Adrenal gland (tissue), 12 donors: ENCODE results near the gene RGS17. TPM values are rescaled to one million over a fixed set of nuclear protein-coding genes. Genes with fewer than 3 reads are reported as not detected.
"Not testable (repeated sequence)": the region's sequence is repeated elsewhere in the genome, so short reads cannot be mapped to it uniquely, and the experiment has no call there.

ENCODE experiments used
- DNase-seq, 7 donors: peaks; one replicate each; pipeline ENCODE4 v3.0.0-alpha.2; 2019 to 2020
- H3K27ac ChIP-seq, 5 donors: fragments of 200-600 bp; sonication (generic) in 4 of 5; 1 replicate in 3 of 5; 2 replicates in 2 of 5; pipeline versions ENCODE4 v1.5.1 to v1.8.0; 2016 to 2020; ENCODE audit warnings: mild to moderate bottlenecking in 1 of 5
- H3K27me3 ChIP-seq: fragments of 200-600 bp; 2 replicates; pipeline ENCODE4 v1.8.0; 2021
- H3K36me3 ChIP-seq, 2 donors: fragments of 200-600 bp; replicated peaks in 1 of 2; 1 replicate in 1 of 2; 2 replicates in 1 of 2; pipeline versions ENCODE4 v1.5.1 to v1.8.0; 2018 to 2022
- H3K4me1 ChIP-seq, 2 donors: fragments of 200-600 bp; replicated peaks in 1 of 2; 1 replicate in 1 of 2; 2 replicates in 1 of 2; pipeline versions ENCODE4 v1.5.1 to v1.8.0; 2018 to 2021
- H3K4me3 ChIP-seq, 4 donors: fragments of 200-600 bp; sonication (generic) in 3 of 4; one replicate each; pipeline ENCODE4 v1.5.1; 2016 to 2018
- H3K9me3 ChIP-seq, 3 donors: fragments of 200-600 bp; sonication (generic) in 1 of 3; replicated peaks in 1 of 3; 1 replicate in 2 of 3; 2 replicates in 1 of 3; pipeline versions ENCODE4 v1.5.1 to v1.8.0; 2016 to 2021
- CTCF ChIP-seq, 6 experiments: fragments of 450-650 bp in 4 of 6; fragments of 200-600 bp in 2 of 6; sonication (generic) in 1 of 6; IDR thresholded peaks; 1 replicate in 5 of 6; 2 replicates in 1 of 6; pipeline versions ENCODE4 v1.5.1 to v1.8.0; 2016 to 2021; ENCODE audit warnings: antibody characterized with exemption in 6 of 6, mild to moderate bottlenecking in 2 of 6, moderate library complexity in 1 of 6
- POLR2A ChIP-seq, 2 donors: fragments of 450-650 bp; IDR thresholded peaks; one replicate each; pipeline ENCODE4 v1.6.1; 2017; ENCODE audit warnings: antibody characterized with exemption in 2 of 2, mild to moderate bottlenecking in 2 of 2, moderate library complexity in 1 of 2
- WGBS, 4 donors: extraction: QIAGEN DNeasy Blood & Tissue Kit in 2 of 4; methylation state at CpG; one replicate each; pipeline versions ENCODE4 v1.1.5 to v1.1.7; 2013 to 2017; 5-methylcytosine and 5-hydroxymethylcytosine counted together
- intact Hi-C, 2 donors: fragments of 100-400 bp; cut with DNase I; formaldehyde crosslinking; loops; one replicate each; pipeline versions ENCODE4 v1.14.1 to v1.15.0; 2022 to 2023
- polyA plus RNA-seq, 3 donors: library from polyadenylated mRNA; stranded (reverse); fragments of 200-250 nt in 2 of 3; fragments of 350-450 nt in 1 of 3; fragmentation: Illumina TruSeq in 1 of 3; extraction: RNeasy Lipid Tissue Mini Kit (QIAGEN cat#74804) in 1 of 3; gene quantifications; one replicate each; pipeline ENCODE4 v1.2.3, GENCODE V29; 2013 to 2014
- total RNA-seq, 9 donors: library from RNA; depleted of rRNA in 4 of 9; stranded (reverse); fragments of >200 nt in 4 of 9; fragments of 120-200 nt in 1 of 9; fragmentation: NEBNext Ultra II Directional in 1 of 9; extraction: Animal tissue kit (Norgen Biotek cat#: 25700) in 1 of 9; gene quantifications; one replicate each; pipeline versions ENCODE4 v1.1.0 to v1.2.4, GENCODE V29; 2013 to 2023
- donor health status: healthy with polysubstance abuse.
- donor health status: Bipolar disorder and iron deficiency.
- donor health status: DM: yes; HTN: yes; CAD: no.
- donor health status: DM: no; HTN: no; CAD: no.
- donor health status: DM: no; HTN: no; CAD: no.
- donor health status: DM: yes; HTN: yes; CAD: no.

Gene RGS17
- total and polyA plus RNA-seq, 12 donors: under 0.01 to 0.83 (median 0.16) TPM; not detected in 5

GRCh38 chr6:153125032-153125431 is 6.0 kb downstream of the RGS17 start:
- DNase-seq: no peak
- H3K36me3 ChIP-seq: no peaks in the 10 kb centered on the region
- H3K4me1 ChIP-seq: peaks cover 5 to 9% of the 10 kb centered on the region in 2 donors
- no peak overlapping the region for H3K27ac ChIP-seq
- H3K9me3 ChIP-seq: no peaks in the 10 kb centered on the region
- TF ChIP-seq POLR2A (IDR thresholded peaks at IDR 0.05) (no peak), CTCF (IDR thresholded peaks at IDR 0.05) (no peak)
- intact Hi-C loops: no loop called here
- H3K4me3 ChIP-seq: no peak overlapping the region
- peaks cover 27% of the 10 kb centered on the region for H3K27me3 ChIP-seq

DNA sequence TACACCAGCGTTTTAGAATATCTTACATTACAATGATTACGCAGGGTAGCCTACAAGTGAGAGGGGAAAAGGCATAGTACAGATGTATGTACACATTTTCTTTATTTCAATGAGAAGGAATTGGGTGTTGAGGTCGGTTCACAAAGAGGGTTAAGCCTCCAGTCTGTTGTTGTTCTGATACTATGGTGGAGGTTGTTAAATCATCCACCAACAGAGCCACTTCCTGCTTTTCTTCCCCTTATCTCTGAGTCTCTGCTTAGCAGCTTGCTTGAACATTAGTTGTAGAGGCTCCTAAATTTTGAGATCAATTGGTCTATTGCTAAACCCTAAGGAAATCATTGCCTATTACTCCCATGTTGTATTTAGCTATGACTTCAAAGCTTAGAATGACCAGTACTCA is 7.3 kb downstream of the RGS17 start:
- Histone ChIP-seq H3K36me3 (no peaks in the 10 kb centered on the region), H3K27ac (no peak overlapping the region), H3K4me1 (no peaks in the 10 kb centered on the region), H3K4me3 (no peak overlapping the region), H3K27me3 (peaks cover 17% of the 10 kb centered on the region), H3K9me3 (no peaks in the 10 kb centered on the region)
- no peak for DNase-seq
- no peak for TF ChIP-seq CTCF (IDR thresholded peaks at IDR 0.05)
- TF ChIP-seq POLR2A (IDR thresholded peaks at IDR 0.05): no peak
- WGBS, 4 donors: 60 to 74% (median 63%) methylated on average over 3 of the region's 3 CpGs
- intact Hi-C loops: no loop called here

GRCh38 chr6:153121311-153121710 is 9.8 kb downstream of the RGS17 start:
- intact Hi-C loops: no loop called here
- H3K4me1 ChIP-seq: no peaks in the 10 kb centered on the region
- H3K9me3 ChIP-seq: no peaks in the 10 kb centered on the region
- DNase-seq: no peak
- H3K27ac ChIP-seq: no peak overlapping the region
- no peaks in the 10 kb centered on the region for H3K36me3 ChIP-seq
- no peaks in the 10 kb centered on the region for H3K27me3 ChIP-seq
- no peak overlapping the region for H3K4me3 ChIP-seq
- TF ChIP-seq POLR2A (IDR thresholded peaks at IDR 0.05) (no peak), CTCF (IDR thresholded peaks at IDR 0.05) (no peak)

DNA sequence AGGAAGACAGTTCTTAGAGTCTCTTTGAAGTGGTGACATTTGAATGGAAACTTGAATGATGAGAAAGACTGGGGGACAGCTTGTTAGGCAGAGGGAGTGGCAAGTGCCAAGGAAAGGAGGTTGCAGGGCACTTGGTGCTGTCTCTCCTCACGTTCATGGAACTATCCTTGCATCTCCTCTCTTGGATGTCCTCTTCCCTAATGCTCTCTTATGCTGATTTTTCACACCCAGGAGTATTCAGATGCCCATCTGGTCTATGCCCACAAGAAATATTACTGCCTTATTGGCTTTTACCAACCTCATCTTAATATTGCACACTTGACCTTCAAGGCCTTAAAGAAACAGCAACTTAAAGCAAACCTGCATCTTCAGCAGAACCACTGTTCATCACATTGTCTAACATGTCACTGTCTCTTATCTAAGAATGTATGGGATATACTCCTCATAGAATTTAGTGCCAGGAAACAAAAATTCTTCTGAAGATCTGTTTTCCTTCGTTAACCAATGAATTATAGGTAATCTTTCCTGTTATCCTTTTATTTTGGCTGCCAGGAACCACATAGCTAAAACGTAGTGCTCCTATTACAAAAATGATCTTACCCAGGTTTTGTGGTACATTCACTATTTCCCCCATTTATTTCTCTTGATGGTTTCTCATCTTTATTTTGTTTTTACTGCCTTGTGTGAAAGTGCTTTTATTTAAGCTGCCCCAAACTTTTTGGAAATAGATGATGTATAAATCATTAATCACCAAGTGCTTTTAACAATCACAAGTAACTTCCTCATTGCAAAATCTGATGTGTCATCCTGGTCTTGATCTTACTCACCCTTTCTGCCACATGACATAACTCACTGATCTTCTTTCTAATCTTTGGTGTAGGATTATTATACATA is 12.8 kb downstream of the RGS17 start:
- Histone ChIP-seq H3K36me3 (no peaks in the 10 kb centered on the region), H3K4me1 (no peaks in the 10 kb centered on the region), H3K4me3 (no peak overlapping the region), H3K9me3 (no peaks in the 10 kb centered on the region), H3K27me3 (no peaks in the 10 kb centered on the region), H3K27ac (no peak overlapping the region)
- WGBS, 4 donors: 44 to 50% (median 49%) methylated on average over 3 of the region's 3 CpGs
- no peak for DNase-seq
- intact Hi-C loops: no loop called here
- no peak for TF ChIP-seq POLR2A (IDR thresholded peaks at IDR 0.05)

DNA sequence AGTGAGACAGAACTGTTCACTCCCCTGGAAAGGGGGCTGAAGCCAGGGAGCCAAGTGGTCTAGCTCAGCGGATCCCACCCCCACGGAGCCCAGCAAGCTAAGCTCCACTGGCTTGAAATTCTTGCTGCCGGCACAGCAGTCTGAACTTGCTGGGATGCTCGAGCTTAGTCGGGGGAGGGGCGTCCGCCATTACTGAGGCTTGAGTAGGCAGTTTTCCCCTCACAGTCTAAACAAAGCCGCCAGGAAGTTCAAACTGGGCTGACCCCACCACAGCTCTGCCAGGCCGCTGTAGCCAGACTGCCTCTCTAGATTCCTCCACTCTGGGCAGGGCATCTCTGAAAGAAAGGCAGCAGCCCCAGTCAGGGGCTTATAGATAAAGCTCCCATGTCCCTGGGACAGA is 20.0 kb downstream of the RGS17 start:
- 70 to 79% (median 75%) methylated on average over 3 to 9 of the region's 9 CpGs for WGBS, 4 donors
- intact Hi-C loops: not testable (repeated sequence)

GRCh38 chr6:153110612-153111011 is 20.5 kb downstream of the RGS17 start:
- DNase-seq, H3K4me1 ChIP-seq, H3K27ac ChIP-seq, intact Hi-C loops, H3K27me3 ChIP-seq, H3K36me3 ChIP-seq, H3K9me3 ChIP-seq, H3K4me3 ChIP-seq: not testable (repeated sequence)
- WGBS, 4 donors: 87 to 95% (median 88%) methylated on average over 10 to 11 of the region's 11 CpGs

More for the DNA sequence above, 20.0 kb downstream of the RGS17 start:
- H3K4me3 ChIP-seq, H3K27ac ChIP-seq, H3K9me3 ChIP-seq, DNase-seq, H3K36me3 ChIP-seq, H3K27me3 ChIP-seq, H3K4me1 ChIP-seq: not testable (repeated sequence)
